ENCODE measurements around the gene POTEJ. TPM values are rescaled to one million over a fixed set of nuclear protein-coding genes. Genes with fewer than 3 reads are reported as not detected.
"Not testable (repeated sequence)": the region's sequence is repeated elsewhere in the genome, so short reads cannot be mapped to it uniquely, and the experiment has no call there.

POTEJ gene
- total RNA-seq, 1 experiment from 2014 or later, result not detected

GRCh38 chr2:130599393-130599792, 11.8 kb upstream of the POTEJ start, which contains the start of gene CFC1:
TSS of gene CFC1 (minus strand) at chr2:130599575. CDS start at chr2:130599287, 288 bp downstream.
- H3K4me3 Mint-ChIP-seq (ENCODE audit: unreplicated experiment); H3K27me3 Mint-ChIP-seq (ENCODE audit: insufficient read depth, unreplicated experiment); POLR2A ChIA-PET; H3K27ac Mint-ChIP-seq (ENCODE audit: low read depth, unreplicated experiment); intact Hi-C loops (cut with micrococcal nuclease); H3K9me3 Mint-ChIP-seq (ENCODE audit: unreplicated experiment); CTCF ChIA-PET; BruUV-seq (replicated peaks); H3K36me3 Mint-ChIP-seq (ENCODE audit: insufficient read depth, unreplicated experiment); DNase-seq (ENCODE audit: unreplicated experiment); H3K4me1 Mint-ChIP-seq (ENCODE audit: insufficient read depth, unreplicated experiment): not testable (repeated sequence)

DNA sequence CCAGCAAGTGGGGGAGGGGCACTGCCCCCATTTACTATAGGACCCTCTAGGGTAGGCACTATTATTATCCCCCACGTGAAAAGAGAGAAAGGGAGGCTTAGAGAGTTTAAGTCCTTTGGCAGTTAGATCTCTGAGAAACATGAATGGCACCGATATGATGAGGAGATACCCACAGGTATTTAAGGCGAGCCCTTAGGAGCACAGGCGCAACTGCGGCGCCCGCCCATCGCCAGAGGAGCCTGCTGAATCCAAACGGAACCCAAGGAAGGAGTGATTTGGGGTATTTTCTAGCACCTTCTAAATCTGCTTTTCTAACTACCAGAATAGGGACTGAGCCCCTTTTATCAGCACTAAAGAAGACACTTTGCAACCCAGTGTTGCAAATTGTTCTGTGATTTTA, 11.3 kb upstream of the POTEJ start:
- POLR2A ChIA-PET; H3K9me3 Mint-ChIP-seq (ENCODE audit: unreplicated experiment); BruUV-seq (replicated peaks); H3K36me3 Mint-ChIP-seq (ENCODE audit: insufficient read depth, unreplicated experiment); DNase-seq (ENCODE audit: unreplicated experiment); H3K4me3 Mint-ChIP-seq (ENCODE audit: unreplicated experiment); H3K27ac Mint-ChIP-seq (ENCODE audit: low read depth, unreplicated experiment); CTCF ChIA-PET; intact Hi-C loops (cut with micrococcal nuclease); H3K27me3 Mint-ChIP-seq (ENCODE audit: insufficient read depth, unreplicated experiment); H3K4me1 Mint-ChIP-seq (ENCODE audit: insufficient read depth, unreplicated experiment): not testable (repeated sequence)

GRCh38 chr2:130601648-130602302, 9.5 kb upstream of the POTEJ start:
- CTCF ChIA-PET; POLR2A ChIA-PET; H3K27me3 Mint-ChIP-seq (ENCODE audit: insufficient read depth, unreplicated experiment); H3K27ac Mint-ChIP-seq (ENCODE audit: low read depth, unreplicated experiment); DNase-seq (ENCODE audit: unreplicated experiment); H3K4me1 Mint-ChIP-seq (ENCODE audit: insufficient read depth, unreplicated experiment); BruUV-seq (replicated peaks); H3K36me3 Mint-ChIP-seq (ENCODE audit: insufficient read depth, unreplicated experiment); intact Hi-C loops (cut with micrococcal nuclease); H3K9me3 Mint-ChIP-seq (ENCODE audit: unreplicated experiment); H3K4me3 Mint-ChIP-seq (ENCODE audit: unreplicated experiment): not testable (repeated sequence)

DNA sequence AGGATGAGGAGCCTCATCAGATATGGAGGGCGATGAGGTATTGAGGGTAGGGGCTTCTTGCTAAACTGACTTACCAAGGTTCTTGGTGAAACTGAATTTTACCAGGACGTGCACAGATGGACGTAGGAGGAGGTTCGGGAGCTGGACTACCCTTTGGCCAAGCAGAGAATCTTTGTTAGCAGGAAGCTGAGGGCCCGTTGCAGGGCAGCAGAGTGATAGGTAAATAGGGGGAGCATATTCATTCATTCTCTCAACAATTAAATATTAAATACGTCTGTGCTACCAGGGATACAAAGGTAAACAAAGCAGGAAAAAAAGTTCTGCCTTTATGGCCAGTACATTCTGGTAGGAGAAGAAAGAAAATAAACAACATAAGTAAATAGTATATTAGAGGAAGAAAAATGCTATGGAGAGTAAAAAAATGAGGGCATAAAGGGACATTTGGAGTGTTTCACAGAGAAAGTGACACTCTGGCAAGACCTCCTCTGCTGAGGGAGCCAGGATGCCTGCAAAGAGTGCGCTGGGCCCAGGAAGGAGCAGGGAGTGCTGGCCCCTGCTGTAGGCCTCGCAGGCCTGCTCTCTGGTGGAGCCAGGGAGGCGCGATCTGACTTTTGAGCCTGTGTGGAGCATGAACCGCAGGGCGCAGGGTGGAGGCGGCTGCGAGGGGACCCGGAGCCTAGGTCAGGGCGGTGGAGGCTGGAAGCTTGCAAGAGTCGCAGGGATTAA, 2.8 kb upstream of the POTEJ start:
- H3K4me1 Mint-ChIP-seq (ENCODE audit: insufficient read depth, unreplicated experiment); H3K27ac Mint-ChIP-seq (ENCODE audit: low read depth, unreplicated experiment); H3K36me3 Mint-ChIP-seq (ENCODE audit: insufficient read depth, unreplicated experiment); POLR2A ChIA-PET; CTCF ChIA-PET; DNase-seq (ENCODE audit: unreplicated experiment); H3K9me3 Mint-ChIP-seq (ENCODE audit: unreplicated experiment); H3K27me3 Mint-ChIP-seq (ENCODE audit: insufficient read depth, unreplicated experiment); BruUV-seq (replicated peaks); intact Hi-C loops (cut with micrococcal nuclease); H3K4me3 Mint-ChIP-seq (ENCODE audit: unreplicated experiment): not testable (repeated sequence)

DNA sequence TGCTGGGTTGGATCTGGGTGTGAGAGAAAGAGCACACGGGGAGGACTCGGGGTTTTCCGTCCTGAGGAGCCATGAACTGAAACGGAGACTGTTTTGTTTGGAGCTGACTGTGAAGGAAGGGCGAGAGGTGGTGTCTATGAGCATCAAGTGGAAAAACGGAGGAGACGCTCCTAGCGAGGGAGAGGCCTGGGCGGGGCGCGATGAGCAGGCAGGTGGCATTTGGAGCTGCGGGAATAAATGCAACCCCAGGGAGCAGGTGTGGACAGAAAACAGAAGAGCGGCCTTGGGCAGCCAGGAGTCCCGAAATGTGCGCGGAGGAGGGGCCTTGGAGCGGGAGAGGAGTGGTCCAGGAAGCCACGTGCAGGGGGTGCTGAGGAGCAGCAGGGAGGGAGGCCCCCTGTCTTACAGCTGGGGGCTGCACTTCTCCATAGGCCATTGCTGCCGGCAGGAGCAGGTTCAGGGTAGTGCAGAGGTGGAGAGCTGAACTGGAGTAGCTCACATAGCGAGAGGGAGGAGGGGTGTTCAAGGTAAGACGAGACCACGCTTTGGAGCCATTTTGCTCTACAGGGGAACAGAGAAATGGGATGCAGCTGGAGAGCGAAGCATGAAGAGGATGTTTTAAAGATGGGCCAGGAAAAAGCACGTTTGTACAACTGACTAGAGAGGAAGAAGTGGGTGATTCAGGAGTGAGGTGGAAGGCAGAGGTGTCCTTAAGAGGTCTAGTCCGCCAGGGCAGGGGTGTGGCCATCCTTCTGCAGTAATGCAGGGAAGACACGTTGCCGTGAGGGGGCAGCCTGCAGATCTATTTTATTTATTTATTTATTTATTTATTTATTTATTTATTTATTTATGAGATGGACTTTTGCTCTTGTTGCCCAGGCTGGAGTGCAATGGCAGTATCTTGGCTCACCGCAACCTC, 2.0 kb upstream of the POTEJ start:
- H3K9me3 Mint-ChIP-seq (ENCODE audit: unreplicated experiment); BruUV-seq (replicated peaks); CTCF ChIA-PET; POLR2A ChIA-PET; H3K4me3 Mint-ChIP-seq (ENCODE audit: unreplicated experiment); DNase-seq (ENCODE audit: unreplicated experiment); H3K27me3 Mint-ChIP-seq (ENCODE audit: insufficient read depth, unreplicated experiment); intact Hi-C loops (cut with micrococcal nuclease); H3K36me3 Mint-ChIP-seq (ENCODE audit: insufficient read depth, unreplicated experiment); H3K4me1 Mint-ChIP-seq (ENCODE audit: insufficient read depth, unreplicated experiment); H3K27ac Mint-ChIP-seq (ENCODE audit: low read depth, unreplicated experiment): not testable (repeated sequence)

GRCh38 chr2:130610486-130610885, 754 bp upstream of the POTEJ start:
- DNase-seq (ENCODE audit: unreplicated experiment); H3K27me3 Mint-ChIP-seq (ENCODE audit: insufficient read depth, unreplicated experiment); BruUV-seq (replicated peaks); H3K27ac Mint-ChIP-seq (ENCODE audit: low read depth, unreplicated experiment); H3K4me3 Mint-ChIP-seq (ENCODE audit: unreplicated experiment); H3K36me3 Mint-ChIP-seq (ENCODE audit: insufficient read depth, unreplicated experiment); H3K4me1 Mint-ChIP-seq (ENCODE audit: insufficient read depth, unreplicated experiment); H3K9me3 Mint-ChIP-seq (ENCODE audit: unreplicated experiment); POLR2A ChIA-PET; CTCF ChIA-PET; intact Hi-C loops (cut with micrococcal nuclease): not testable (repeated sequence)

- POLR2A ChIA-PET; H3K36me3 Mint-ChIP-seq (ENCODE audit: insufficient read depth, unreplicated experiment); H3K9me3 Mint-ChIP-seq (ENCODE audit: unreplicated experiment); CTCF ChIA-PET; BruUV-seq (replicated peaks); intact Hi-C loops (cut with micrococcal nuclease); H3K27ac Mint-ChIP-seq (ENCODE audit: low read depth, unreplicated experiment); H3K4me1 Mint-ChIP-seq (ENCODE audit: insufficient read depth, unreplicated experiment); DNase-seq (ENCODE audit: unreplicated experiment); H3K4me3 Mint-ChIP-seq (ENCODE audit: unreplicated experiment): not testable (repeated sequence)
- peaks cover 11% of the 10 kb centered on the region for H3K27me3 Mint-ChIP-seq (ENCODE audit: insufficient read depth, unreplicated experiment)
Measured at GRCh38 chr2:130628784-130629475, 17.7 kb downstream of the POTEJ start.

DNA sequence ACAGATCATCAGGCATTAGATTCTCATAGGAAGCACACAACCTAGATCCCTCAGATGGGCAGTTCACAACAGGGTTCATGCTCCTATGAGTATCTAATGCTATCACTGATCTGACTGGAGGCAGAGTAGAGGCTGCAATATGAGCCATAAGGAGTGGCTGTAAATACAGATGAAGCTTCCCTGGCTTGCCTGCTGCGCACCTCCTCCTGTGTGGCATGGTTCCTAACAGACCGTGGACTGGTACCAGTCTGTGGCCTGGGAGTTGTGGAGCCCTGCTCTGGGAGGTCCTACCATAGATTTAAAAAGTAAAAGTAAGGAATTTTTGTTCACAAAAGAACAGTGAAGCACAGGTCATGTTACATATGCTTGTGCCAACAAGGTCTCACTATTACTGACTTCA, 27.7 kb downstream of the POTEJ start:
- CTCF ChIA-PET, result not testable (repeated sequence)

DNA sequence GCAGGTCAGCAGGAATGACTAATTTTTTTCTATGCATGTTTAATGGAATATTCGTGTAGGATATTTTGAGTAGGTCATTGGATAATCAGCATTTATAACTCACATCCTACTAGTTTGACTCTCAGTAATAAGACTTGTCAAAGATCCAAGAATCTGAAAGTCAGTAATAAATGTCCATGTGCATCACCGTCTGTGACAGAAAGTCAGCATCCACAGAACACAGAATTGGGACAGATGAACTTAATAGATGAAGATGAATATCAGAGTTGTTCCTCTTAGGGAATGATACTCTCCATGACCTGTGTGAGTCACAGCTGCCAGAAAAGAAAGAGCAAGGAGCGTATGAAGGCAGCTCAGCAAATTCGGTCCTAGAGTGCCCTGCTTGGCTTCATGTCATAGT, 30.4 kb downstream of the POTEJ start:
- H3K9me3 Mint-ChIP-seq (ENCODE audit: unreplicated experiment); CTCF ChIA-PET: not testable (repeated sequence)

More for the DNA sequence above, 27.7 kb downstream of the POTEJ start:
- DNase-seq (ENCODE audit: unreplicated experiment); H3K4me3 Mint-ChIP-seq (ENCODE audit: unreplicated experiment); H3K9me3 Mint-ChIP-seq (ENCODE audit: unreplicated experiment); POLR2A ChIA-PET; BruUV-seq (replicated peaks); intact Hi-C loops (cut with micrococcal nuclease); H3K4me1 Mint-ChIP-seq (ENCODE audit: insufficient read depth, unreplicated experiment); H3K27ac Mint-ChIP-seq (ENCODE audit: low read depth, unreplicated experiment); H3K36me3 Mint-ChIP-seq (ENCODE audit: insufficient read depth, unreplicated experiment): not testable (repeated sequence)
- H3K27me3 Mint-ChIP-seq (ENCODE audit: insufficient read depth, unreplicated experiment), result peaks cover 29% of the 10 kb centered on the region

More for the DNA sequence above, 30.4 kb downstream of the POTEJ start:
- H3K27ac Mint-ChIP-seq (ENCODE audit: low read depth, unreplicated experiment); H3K36me3 Mint-ChIP-seq (ENCODE audit: insufficient read depth, unreplicated experiment); H3K4me3 Mint-ChIP-seq (ENCODE audit: unreplicated experiment); intact Hi-C loops (cut with micrococcal nuclease); BruUV-seq (replicated peaks); POLR2A ChIA-PET; H3K4me1 Mint-ChIP-seq (ENCODE audit: insufficient read depth, unreplicated experiment); DNase-seq (ENCODE audit: unreplicated experiment): not testable (repeated sequence)
- peaks cover 20% of the 10 kb centered on the region for H3K27me3 Mint-ChIP-seq (ENCODE audit: insufficient read depth, unreplicated experiment)
